MM.1S (cell line): ENCODE measurements around the gene CADM3.

Experiments used
- DNase-seq: peaks from one replicate; pipeline ENCODE4 v3.0.0-alpha.2; 2015
- H2AFZ ChIP-seq: fragments of 300-600 bp; sonication (generic); 2 replicates; pipeline ENCODE4 v1.6.0; 2016; ENCODE audit warnings: antibody characterized with exemption, low read length
- H3F3A ChIP-seq: fragments of 300-600 bp; sonication (generic); 2 replicates; pipeline ENCODE4 v1.6.1; 2016; ENCODE audit warnings: mild to moderate bottlenecking, antibody characterized with exemption, low read length, moderate library complexity, mixed read lengths; ENCODE audit not compliant: insufficient read depth
- H3K27ac ChIP-seq: fragments of 300-600 bp; sonication (generic); 2 replicates; pipeline ENCODE4 v1.5.1; 2016; ENCODE audit warnings: mild to moderate bottlenecking, low read length
- H3K27me3 ChIP-seq: fragments of 300-600 bp; sonication (generic); replicated peaks from 2 replicates; pipeline ENCODE4 v1.6.0; 2016; ENCODE audit warnings: low read length; ENCODE audit not compliant: insufficient read depth
- H3K36me3 ChIP-seq: fragments of 300-600 bp; sonication (generic); replicated peaks from 2 replicates; pipeline ENCODE4 v1.6.1; 2016; ENCODE audit warnings: mild to moderate bottlenecking, low read length, mixed read lengths; ENCODE audit not compliant: insufficient read depth
- H3K4me1 ChIP-seq: fragments of 300-600 bp; sonication (generic); 2 replicates; pipeline ENCODE4 v1.6.1; 2016; ENCODE audit warnings: low read length, mixed read lengths
- H3K4me2 ChIP-seq: fragments of 300-600 bp; sonication (generic); 2 replicates; pipeline ENCODE4 v1.6.0; 2016; ENCODE audit warnings: low read depth, low read length
- H3K4me3 ChIP-seq: fragments of 300-600 bp; sonication (generic); 2 replicates; pipeline ENCODE4 v1.5.1; 2016; ENCODE audit warnings: low read length, mixed read lengths
- H3K79me2 ChIP-seq: fragments of 300-600 bp; sonication (generic); 2 replicates; pipeline ENCODE4 v1.6.1; 2016; ENCODE audit warnings: mixed run types, low read length, mixed read lengths
- H3K9ac ChIP-seq: fragments of 300-600 bp; sonication (generic); 2 replicates; pipeline ENCODE4 v1.6.1; 2016; ENCODE audit warnings: low read length, mixed read lengths
- H3K9me2 ChIP-seq: fragments of 300-600 bp; sonication (generic); replicated peaks from 2 replicates; pipeline ENCODE4 v1.6.1; 2016; ENCODE audit warnings: mild to moderate bottlenecking, low read length, mixed read lengths; ENCODE audit not compliant: insufficient read depth
- H3K9me3 ChIP-seq: fragments of 300-600 bp; sonication (generic); replicated peaks from 2 replicates; pipeline ENCODE4 v1.6.1; 2016; ENCODE audit warnings: mild to moderate bottlenecking, low read length, mixed read lengths; ENCODE audit not compliant: insufficient read depth
- H4K20me1 ChIP-seq: fragments of 300-600 bp; sonication (generic); 2 replicates; pipeline ENCODE4 v1.6.1; 2016; ENCODE audit warnings: mild to moderate bottlenecking, low read length, moderate library complexity, mixed read lengths; ENCODE audit not compliant: insufficient read depth
- EZH2 ChIP-seq: fragments of 300-600 bp; sonication (generic); optimal IDR thresholded peaks from 2 replicates; pipeline ENCODE3; 2017; ENCODE audit warnings: low read depth, mild to moderate bottlenecking, antibody characterized with exemption, low read length, mixed read lengths
- EZH2phosphoT487 ChIP-seq: fragments of 300-600 bp; sonication (generic); IDR thresholded peaks from 2 replicates; pipeline ENCODE4 v1.6.1; 2018; ENCODE audit warnings: antibody characterized with exemption, low read length
- TF ChIP-seq, protein P1 (sequence below): fragments of 300-600 bp; sonication (generic); IDR thresholded peaks from 2 replicates; pipeline ENCODE4 v1.5.1; 2016; ENCODE audit warnings: antibody characterized with exemption, low read length, mixed read lengths

The CADM3 gene

GRCh38 chr1:159180516-159180915 lies 9.1 kb downstream of the CADM3 start:
- Histone ChIP-seq H3K4me2 (no peak overlapping the region), H3K27ac (no peak overlapping the region), H3K4me3 (no peak overlapping the region), H3K9me3 (no peaks in the 10 kb centered on the region), H3F3A (no peaks in the 10 kb centered on the region), H3K36me3 (no peaks in the 10 kb centered on the region), H3K4me1 (no peaks in the 10 kb centered on the region), H3K9ac (no peak overlapping the region), H4K20me1 (no peaks in the 10 kb centered on the region), H3K9me2 (no peaks in the 10 kb centered on the region), H3K27me3 (peaks cover 7% of the 10 kb centered on the region; the same call in 1 of the 2 replicates), H3K79me2 (no peaks in the 10 kb centered on the region), H2AFZ (no peak overlapping the region)
- TF ChIP-seq, protein P1, sequence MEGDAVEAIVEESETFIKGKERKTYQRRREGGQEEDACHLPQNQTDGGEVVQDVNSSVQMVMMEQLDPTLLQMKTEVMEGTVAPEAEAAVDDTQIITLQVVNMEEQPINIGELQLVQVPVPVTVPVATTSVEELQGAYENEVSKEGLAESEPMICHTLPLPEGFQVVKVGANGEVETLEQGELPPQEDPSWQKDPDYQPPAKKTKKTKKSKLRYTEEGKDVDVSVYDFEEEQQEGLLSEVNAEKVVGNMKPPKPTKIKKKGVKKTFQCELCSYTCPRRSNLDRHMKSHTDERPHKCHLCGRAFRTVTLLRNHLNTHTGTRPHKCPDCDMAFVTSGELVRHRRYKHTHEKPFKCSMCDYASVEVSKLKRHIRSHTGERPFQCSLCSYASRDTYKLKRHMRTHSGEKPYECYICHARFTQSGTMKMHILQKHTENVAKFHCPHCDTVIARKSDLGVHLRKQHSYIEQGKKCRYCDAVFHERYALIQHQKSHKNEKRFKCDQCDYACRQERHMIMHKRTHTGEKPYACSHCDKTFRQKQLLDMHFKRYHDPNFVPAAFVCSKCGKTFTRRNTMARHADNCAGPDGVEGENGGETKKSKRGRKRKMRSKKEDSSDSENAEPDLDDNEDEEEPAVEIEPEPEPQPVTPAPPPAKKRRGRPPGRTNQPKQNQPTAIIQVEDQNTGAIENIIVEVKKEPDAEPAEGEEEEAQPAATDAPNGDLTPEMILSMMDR, result no peak
- no peak for TF ChIP-seq EZH2
- TF ChIP-seq EZH2phosphoT487, result no peak
- no peak for DNase-seq

DNA sequence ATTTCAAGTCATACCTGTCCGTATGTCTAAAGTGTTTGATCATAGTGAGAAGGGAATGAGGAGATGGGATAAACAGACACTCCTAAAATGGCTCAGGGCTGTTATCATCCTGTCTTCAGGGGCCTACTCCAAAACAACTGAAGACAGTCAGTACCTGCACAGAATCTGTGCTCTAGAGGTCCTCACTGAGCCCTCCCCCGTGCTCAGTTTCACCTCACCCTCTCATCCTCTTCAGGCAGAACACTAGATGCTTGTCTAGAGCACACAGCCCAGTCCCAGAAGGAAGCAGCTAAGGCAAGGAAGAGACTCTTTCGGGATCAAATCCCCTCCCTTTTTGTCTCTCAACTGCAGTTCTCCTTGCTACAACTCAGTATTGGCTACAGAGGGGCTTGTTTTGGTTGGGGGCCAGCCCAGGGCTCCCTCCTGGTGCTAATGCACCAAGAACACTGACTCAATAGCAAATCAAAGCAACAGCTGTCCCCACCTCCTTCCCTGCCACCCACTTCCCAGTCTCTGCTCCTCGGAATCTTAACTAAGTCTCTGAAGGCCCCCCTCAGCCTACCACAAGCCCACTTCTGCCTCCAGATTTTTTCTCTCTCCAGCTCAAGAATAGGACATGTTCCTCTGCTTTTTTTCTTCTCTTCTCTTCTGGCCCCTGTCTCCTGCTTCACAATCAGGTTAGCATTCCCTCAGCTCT lies 10.1 kb downstream of the CADM3 start:
- Histone ChIP-seq H3K4me3 (no peak overlapping the region), H3K27ac (no peak overlapping the region), H3K4me2 (no peak overlapping the region), H3F3A (no peaks in the 10 kb centered on the region), H3K79me2 (no peaks in the 10 kb centered on the region), H3K36me3 (no peaks in the 10 kb centered on the region), H3K27me3 (0 out of 2 replicates have a peak, but pooled peaks cover 2% of the 10 kb centered on the region), H3K9me3 (no peaks in the 10 kb centered on the region), H3K4me1 (no peaks in the 10 kb centered on the region), H3K9me2 (no peaks in the 10 kb centered on the region), H3K9ac (no peak overlapping the region), H2AFZ (no peak overlapping the region), H4K20me1 (no peaks in the 10 kb centered on the region)
- TF ChIP-seq EZH2phosphoT487 (no peak), EZH2 (no peak)
- TF ChIP-seq, protein P1, result no peak
- DNase-seq, result no peak

DNA sequence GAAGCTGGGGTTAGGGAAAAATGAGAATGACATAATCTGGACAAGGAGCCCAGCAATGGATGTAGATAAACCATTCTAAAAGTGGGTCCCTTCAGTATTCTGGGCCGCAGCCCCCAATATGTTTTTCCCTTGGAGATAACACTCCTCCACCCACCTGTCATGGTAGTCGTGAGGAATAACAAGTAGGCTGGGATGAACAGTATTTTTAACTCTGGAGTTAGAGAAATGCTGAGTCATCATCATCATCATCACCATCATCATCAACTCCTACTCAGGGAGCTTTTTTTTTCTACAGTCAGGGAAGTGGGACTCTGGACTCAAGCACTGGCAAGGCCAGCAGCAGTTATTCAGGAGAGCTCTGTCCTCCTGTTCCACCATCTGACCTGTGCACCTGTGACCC lies 12.8 kb downstream of the CADM3 start:
- TF ChIP-seq EZH2 (no peak), EZH2phosphoT487 (no peak)
- TF ChIP-seq, protein P1, result no peak
- no peak overlapping the region for H3K27ac ChIP-seq
- H4K20me1 ChIP-seq, result no peaks in the 10 kb centered on the region
- no peak overlapping the region for H3K4me3 ChIP-seq
- H3F3A ChIP-seq, result no peaks in the 10 kb centered on the region
- H3K79me2 ChIP-seq, result no peaks in the 10 kb centered on the region
- H2AFZ ChIP-seq, result no peak overlapping the region
- DNase-seq, result no peak
- H3K4me1 ChIP-seq, result no peaks in the 10 kb centered on the region
- H3K9me2 ChIP-seq, result no peaks in the 10 kb centered on the region
- H3K27me3 ChIP-seq, result peaks cover 14% of the 10 kb centered on the region; the same call in 1 of the 2 replicates
- no peak overlapping the region for H3K9ac ChIP-seq
- H3K4me2 ChIP-seq, result no peak overlapping the region
- H3K9me3 ChIP-seq, result no peaks in the 10 kb centered on the region
- no peaks in the 10 kb centered on the region for H3K36me3 ChIP-seq
